Mammary epithelial cell (primary cell): ENCODE measurements around the gene LYPD6B.

Experiments
- EZH2 ChIP-seq: IDR thresholded peaks from 2 replicates; pipeline ENCODE4 v1.6.1; 2012; ENCODE audit warnings: low read length, inconsistent platforms, borderline replicate concordance
- TF ChIP-seq, protein P1 (sequence below), 2 donors: IDR thresholded peaks in 1 of 2; conservative IDR thresholded peaks in 1 of 2; 2 replicates each; pipeline ENCODE4 v1.5.1; 2011 to 2012; ENCODE audit warnings: inconsistent platforms in 2 of 2, low read length in 2 of 2, mild to moderate bottlenecking in 2 of 2, control low read depth in 1 of 2, low read depth in 1 of 2; ENCODE audit not compliant: insufficient read depth in 1 of 2; ENCODE audit errors: extremely low read depth in 1 of 2

DNA sequence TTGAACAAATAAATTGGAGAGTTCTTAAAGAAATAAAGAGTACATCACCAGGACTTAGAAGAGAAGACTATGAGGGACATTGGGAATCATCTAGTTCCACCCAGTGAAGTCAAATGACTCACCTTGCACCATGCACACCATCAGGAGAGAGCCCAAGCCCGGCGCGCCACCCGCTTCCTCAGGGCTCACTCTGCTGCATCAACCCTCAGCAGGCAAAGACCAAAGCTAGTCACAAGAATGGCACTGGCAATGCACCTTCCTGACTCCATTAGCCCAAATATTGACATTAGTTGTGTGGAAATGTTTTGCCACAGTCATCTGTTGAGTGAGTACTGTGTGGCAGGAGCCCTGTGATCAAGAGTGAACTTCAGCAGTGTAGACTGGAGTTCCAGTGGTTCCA, 7.1 kb upstream of the LYPD6B start:
- TF ChIP-seq, protein P1, sequence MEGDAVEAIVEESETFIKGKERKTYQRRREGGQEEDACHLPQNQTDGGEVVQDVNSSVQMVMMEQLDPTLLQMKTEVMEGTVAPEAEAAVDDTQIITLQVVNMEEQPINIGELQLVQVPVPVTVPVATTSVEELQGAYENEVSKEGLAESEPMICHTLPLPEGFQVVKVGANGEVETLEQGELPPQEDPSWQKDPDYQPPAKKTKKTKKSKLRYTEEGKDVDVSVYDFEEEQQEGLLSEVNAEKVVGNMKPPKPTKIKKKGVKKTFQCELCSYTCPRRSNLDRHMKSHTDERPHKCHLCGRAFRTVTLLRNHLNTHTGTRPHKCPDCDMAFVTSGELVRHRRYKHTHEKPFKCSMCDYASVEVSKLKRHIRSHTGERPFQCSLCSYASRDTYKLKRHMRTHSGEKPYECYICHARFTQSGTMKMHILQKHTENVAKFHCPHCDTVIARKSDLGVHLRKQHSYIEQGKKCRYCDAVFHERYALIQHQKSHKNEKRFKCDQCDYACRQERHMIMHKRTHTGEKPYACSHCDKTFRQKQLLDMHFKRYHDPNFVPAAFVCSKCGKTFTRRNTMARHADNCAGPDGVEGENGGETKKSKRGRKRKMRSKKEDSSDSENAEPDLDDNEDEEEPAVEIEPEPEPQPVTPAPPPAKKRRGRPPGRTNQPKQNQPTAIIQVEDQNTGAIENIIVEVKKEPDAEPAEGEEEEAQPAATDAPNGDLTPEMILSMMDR (conservative IDR thresholded peaks at IDR 0.05 in 1 of 2, IDR thresholded peaks at IDR 0.05 in 1 of 2; ENCODE audit: extremely low read depth in 1 of 2, insufficient read depth in 1 of 2, low read depth in 1 of 2, low read length in 2 of 2) = no peak
- no peak for TF ChIP-seq EZH2
